GM21529 (cell line): Measurements from ENCODE around the gene DYRK1B.

Experiments used
- ATAC-seq: cut with Tn5 transposase; IDR thresholded peaks from one replicate; pipeline ENCODE4 v1.9.1; 2021; ENCODE audit not compliant: unreplicated experiment

Gene DYRK1B

GRCh38 chr19:39864118-39864517 is 30.2 kb upstream of the DYRK1B start:
- ATAC-seq: no peak

DNA sequence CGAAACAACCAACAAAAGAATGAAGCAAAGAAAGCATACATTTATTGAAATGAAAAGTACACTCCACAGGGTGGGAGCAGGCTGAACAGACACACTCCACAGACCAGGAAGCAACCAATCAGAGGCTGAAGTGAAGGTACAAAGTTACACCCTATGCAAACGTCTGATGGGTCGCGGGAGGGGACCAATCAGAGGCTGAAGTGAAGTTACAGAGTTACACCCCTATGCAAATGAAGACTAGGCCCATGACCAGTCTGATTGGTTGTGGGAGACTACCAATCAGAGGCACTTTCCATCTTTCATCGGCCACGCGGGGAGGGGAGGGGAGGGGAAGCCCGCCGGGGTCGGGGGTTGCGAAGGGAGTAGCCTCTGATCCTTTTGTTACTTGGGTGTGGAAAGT is 24.6 kb upstream of the DYRK1B start:
- no peak for ATAC-seq

- no peak for ATAC-seq
Measured at GRCh38 chr19:39852882-39853281, 18.9 kb upstream of the DYRK1B start.

- no peak for ATAC-seq
Measured at GRCh38 chr19:39850892-39851291, 16.9 kb upstream of the DYRK1B start.

DNA sequence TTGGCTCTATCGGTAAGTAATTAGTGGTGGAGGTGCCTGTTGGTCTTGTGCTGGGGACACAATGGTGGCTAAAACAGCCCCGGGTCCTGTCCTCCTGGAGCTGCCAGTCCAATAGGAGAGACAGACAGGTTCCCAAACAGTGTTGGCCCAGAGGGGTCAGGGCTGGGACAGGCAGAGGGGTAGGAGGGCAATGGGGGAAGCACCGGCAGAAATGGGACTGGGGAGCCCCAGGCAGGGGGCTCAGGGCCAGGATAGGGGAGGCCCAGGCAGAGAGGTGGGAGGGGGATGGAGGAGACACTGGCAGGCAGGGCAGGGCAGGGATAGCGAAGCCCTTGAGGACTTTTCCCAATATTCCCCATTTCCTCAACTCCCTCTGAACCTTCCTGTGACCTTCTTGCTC is 14.4 kb upstream of the DYRK1B start:
- no peak for ATAC-seq

DNA sequence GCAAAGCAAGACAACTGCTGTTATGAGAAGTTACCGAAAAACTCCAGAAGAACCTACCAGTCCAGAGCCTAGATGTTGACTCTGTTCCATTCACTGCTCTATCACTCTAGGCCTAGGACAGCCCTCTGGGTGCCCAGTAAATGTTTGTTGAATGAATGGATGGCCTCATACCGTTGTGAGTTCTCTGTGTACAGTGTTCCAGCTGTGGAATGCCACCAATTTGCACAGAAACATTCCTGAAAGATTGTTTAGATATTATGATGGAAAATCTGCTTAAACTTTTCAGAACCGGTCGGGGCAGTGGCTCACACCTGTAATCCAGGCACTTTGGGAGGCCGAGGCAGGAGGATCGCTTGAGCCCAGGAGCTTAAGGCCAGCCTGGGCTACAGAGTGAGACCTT is 13.6 kb upstream of the DYRK1B start:
- ATAC-seq: no peak

DNA sequence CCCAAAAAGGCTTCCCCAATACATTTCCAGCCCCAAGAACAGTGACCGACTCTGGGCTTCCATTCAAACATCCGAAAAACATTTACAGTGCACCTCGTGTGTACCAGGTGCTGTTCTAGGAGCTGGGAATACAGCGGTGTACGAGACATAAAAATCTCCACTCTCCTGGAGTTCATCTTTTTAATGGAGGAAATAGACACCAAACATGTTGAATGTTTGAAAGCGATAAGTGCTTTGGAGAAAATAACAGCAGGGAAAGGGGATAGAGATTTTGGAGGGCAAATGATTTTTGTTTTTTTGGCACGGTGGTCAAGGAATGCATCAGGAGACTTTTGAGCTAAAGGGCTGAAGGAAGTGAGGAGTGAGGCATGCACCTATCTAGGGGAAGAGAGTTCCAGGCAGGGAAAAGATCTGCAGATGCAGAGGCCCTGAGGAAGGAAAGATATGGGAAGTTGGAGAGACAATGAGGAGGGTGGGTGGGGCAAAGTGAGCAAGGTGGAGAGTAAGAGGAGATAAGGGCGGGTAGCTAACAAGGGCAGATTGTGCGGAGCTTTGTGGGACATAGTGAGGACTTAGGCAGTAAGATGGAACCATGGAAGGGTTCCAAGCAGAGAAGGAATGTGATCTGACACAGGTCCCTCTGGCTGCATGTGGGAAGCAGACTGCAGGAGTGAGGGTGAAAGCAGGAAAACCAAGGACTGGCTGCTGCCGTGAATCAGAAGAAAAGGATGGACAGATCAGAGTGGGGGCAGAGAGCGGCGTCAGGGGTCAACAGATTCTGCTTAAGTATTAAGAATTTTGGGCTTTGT is 12.9 kb upstream of the DYRK1B start:
- ATAC-seq: no peak

DNA sequence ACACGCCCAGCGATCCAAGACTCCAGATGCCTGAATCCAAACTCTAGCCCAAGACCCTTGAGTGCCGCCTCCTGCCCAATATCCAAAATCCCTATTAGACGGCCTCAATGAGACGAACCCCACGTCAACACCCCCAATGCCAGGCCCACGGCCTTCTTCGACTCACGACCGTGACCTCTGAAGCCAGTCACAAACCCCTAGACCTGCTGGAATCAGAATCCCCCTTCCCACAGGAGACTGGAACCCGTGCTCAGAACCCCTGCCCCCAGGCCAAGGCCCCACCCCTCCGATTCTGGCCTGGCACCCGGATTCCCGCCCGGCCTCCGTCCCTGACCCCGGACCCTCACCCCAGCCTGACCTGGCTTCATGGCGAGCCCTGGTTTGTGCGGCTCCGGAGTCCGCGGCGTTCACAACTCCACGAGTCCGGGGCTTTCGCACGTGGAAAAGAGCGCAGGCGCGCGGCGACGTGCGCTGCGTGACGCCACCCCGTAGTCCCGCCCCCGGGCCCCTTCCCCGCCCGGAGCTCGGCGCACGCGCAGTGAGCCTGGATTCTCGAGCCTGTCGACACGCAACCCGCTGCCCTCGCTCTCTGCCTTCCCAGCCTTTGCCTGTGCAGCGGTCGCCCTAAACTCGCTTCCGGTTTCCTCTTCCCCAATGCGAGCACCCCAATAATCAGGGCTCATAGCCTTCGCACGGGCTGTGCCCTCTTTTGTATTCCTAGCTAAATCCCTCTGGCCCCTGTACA is 12.1 kb upstream of the DYRK1B start, which contains the start of gene FBL:
TSS of gene FBL (minus strand) at position 447 of the 745 bp plus-strand sequence. CDS start at position 368, 79 bp downstream.
- ATAC-seq: peak; percentile 64

DNA sequence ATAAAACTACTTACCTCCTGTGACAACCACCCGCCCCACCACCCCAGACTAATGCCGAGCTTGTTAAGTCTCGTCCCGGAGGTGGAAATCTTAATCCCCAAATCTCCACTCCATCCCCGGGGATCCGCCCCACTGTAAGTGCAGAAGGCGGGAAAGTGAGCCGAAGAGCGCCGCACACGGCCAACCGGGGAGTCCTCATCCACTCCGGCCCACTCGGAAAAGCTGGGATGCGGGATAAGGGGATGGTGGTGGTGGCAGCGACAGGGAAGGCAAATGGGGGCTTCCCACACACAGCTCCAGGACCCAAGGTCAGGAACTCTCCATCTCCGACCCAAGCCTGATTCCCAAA is 11.6 kb upstream of the DYRK1B start:
- no peak for ATAC-seq

GRCh38 chr19:39845172-39845571 is 11.2 kb upstream of the DYRK1B start:
- ATAC-seq: no peak

GRCh38 chr19:39843919-39844793 is 10.2 kb upstream of the DYRK1B start:
- ATAC-seq: no peak

GRCh38 chr19:39842693-39843435 is 8.9 kb upstream of the DYRK1B start:
- no peak for ATAC-seq

DNA sequence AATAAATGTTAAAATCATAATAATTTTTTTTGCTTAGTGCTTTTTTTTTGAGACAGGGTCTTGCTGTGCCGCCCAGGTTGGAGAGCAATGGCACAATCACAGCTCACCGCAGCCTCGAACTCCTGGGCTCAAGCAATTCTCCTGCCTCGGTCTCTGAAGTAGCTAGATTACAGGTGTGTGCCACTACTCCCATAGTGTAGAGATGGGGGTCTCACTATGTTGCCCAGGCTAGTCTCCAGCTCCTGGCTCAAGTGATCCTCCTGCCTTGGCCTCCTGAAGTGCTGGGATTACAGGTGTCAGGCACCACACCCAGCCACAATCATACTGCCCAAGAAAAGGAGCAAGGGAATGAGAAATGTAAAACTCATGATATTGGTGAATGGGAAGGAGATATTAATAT is 7.1 kb upstream of the DYRK1B start:
- no peak for ATAC-seq

DNA sequence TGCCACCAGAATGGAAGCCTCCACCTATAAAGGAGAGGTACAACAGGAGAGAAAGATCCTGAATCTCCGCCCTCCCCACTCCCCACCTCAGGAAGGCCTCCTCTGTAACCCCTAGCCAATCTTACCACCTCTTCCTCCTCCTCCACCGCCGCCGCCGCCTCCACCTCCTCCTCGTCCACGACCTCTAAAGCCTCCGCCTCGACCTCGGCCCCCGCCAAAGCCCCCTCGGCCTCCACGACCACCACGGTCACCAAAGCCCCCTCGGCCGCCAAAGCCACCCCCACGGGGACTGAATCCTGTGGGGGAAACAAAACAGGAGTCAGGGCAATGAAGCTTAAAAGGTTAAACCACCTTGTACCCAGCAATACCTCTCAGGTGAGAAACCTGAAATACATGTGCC is 6.5 kb upstream of the DYRK1B start:
- ATAC-seq: no peak

- ATAC-seq: no peak
Measured at GRCh38 chr19:39839678-39840327, 5.8 kb upstream of the DYRK1B start.

- ATAC-seq: no peak
Measured at GRCh38 chr19:39838569-39838968, 4.6 kb upstream of the DYRK1B start.

GRCh38 chr19:39837978-39838377 is 4.0 kb upstream of the DYRK1B start:
- no peak for ATAC-seq

DNA sequence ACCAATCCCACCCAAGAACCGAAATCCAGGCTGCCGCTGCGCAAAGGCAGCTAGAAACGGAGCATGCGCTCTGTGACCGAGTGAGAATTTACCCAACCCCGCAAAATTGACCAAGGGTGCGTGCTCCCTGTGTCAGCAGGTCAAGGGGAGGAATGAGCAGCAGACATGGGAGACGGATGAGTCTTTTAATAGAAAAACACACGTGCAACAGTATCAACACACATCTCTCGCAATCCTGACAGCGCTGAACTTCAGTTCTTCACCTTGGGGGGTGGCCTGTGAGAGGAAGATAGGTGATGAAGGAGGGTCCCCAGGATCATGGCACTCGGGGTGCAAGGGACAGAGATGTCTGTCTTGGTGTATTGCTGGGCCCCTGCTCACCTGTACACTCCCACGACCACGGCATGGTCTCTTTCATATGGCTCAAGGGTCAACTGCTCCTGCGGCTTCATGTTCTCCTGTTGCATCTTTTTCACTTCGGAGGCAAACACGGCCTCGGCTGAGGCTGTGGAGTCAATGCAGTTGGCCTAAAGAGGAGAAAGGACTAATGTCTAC is 402 bp upstream of the DYRK1B start:
- no peak for ATAC-seq

- ATAC-seq: peak; percentile 26
Measured at GRCh38 chr19:39833160-39833463, 850 bp downstream of the DYRK1B start.
